GM21737 (cell line): ENCODE results near the gene SHC1.

ENCODE experiments used
- ATAC-seq: cut with Tn5 transposase; IDR thresholded peaks from one replicate; pipeline ENCODE4 v1.9.1; 2021; ENCODE audit warnings: mild to moderate bottlenecking, moderate library complexity; ENCODE audit not compliant: unreplicated experiment

The SHC1 gene

DNA sequence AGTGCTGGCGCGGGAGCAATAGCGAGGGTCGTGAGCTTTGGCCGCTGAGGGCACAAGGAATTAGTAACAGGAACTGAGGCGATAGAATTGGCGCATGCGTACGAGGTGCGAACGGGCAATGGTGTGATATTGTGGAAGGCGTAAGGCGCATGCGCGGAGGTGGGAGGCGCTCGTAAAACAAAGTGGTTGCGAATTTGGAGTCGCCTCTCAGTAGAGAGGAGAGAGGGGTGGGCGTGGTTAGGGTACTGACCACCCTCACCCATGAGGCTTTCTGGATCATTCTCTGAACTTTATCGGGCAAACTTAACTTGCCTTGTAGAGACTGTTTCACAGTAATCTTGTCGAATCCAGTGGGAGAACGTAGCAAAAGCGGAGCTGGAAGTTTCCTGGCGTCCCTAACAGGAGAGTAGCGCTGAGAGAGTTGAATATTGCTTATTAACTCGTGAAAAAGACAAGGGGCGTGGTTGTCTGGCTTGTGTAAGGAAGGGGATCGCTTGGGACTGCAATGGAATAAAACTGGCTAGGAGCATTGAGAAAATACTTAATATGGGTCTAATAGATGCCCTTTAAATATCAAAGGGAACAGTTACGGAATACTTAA, 4.4 kb upstream of the SHC1 start:
- ATAC-seq = peak; percentile 41

DNA sequence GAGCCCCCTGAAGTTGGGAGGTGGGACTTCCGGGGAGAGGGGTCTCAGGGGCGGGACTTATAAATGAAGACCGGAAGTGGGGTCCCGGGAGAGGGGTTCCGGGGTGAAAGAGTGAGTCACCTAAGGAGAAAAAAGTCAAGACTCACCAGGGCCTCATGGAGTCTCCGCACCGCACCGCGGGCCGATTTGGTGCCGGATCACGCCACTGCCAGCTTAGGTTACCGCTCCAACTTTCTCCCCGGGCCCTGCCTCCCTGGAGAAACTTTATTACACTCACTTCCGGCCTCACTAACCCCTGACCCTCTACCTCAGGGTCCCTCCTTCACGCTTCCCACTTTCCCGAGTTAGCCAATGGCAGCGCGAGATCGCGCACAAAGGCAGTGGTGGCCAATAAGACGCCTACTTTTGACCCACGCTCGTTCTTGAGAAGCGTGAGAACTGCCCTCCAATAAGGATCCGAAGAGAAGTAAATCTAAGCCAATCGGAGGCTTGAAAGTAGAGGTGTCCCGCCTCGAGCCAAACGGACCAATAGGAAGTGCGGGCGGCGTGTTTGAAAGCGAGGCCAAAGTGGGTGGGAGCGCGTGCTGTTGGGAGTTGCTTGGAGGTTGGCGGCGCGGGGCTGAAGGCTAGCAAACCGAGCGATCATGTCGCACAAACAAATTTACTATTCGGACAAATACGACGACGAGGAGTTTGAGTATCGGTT, 3.7 kb upstream of the SHC1 start, which contains the start of gene CKS1B:
Gene CKS1B, plus strand, starts transcription at position 580 of the 706 bp plus-strand sequence. Its CDS starts 65 bp downstream, at position 645.
- ATAC-seq = peak; percentile 69

DNA sequence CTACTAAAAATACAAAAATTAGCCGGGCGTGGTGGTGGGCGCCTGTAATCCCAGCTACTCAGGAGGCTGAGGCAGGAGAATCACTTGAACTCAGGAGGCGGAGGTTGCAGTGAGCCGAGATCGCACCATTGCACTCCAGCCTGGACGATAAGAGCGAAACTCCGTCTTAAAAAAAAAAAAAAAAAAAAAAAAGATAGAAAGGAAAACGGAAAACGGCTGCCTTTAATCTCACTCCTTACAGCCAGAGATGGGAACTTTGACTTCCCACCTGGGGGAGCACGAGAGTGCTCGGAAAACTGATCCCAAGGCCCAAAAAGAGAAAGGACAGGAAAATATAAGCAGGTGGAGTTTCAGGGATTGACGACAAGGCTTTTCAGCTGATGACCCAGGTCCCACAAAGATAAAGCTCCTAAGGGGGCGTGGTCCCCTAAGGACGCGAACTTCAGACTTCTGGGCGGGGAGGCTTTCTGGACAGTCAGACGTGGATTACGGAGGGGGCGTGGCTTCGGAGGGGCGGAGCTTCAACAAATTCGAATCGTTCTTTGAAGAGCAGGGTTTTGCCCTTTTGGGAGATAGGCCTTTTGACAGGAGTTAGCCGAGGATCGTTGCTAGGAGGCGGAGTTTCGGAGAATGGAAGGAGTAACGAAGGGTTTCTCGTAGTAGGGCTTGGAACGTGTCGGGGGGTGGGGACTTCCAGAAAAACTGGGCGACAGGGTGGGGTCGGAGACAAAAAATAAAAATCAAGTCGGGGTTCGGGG, 3.0 kb upstream of the SHC1 start:
- peak; percentile 15 for ATAC-seq

DNA sequence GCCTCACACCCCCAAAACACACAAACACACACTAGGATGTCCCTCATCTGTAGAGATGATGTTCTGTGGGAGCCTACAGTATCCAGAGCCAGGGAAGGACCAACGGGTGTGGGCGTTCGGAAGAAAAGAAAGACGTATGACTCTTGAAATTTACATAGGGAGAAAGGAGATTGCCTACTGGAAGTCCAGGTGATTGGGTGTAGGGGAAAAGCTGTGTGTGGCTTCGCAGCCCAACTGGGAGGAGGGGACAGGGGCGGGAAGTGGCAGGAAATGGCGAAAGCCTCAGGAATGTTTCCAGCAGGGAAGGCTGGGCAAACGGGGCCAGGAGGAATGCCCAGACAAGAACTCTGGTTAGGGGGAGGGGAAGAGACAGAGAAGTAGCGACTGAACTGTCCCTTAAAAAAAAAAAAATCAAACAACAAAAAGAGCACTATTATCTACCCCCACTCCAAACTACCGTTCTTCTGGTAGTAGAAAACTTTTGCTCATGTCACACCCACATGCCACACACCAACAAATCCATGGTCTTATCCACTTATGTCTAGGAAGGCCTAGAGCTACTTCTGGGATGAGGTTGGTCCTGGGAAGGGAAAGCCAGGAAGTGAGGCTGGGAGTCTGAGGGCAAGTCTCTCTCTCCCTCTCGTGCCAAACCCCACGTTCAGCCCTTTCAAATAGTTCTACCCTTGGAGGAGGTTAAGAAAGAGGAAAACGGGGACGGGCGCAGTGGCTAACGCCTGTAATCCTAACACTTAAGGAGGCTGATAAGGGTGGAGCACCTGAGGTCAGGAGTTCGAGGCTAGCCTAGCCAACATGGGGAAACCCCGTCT, 2.2 kb upstream of the SHC1 start:
- ATAC-seq = no peak

DNA sequence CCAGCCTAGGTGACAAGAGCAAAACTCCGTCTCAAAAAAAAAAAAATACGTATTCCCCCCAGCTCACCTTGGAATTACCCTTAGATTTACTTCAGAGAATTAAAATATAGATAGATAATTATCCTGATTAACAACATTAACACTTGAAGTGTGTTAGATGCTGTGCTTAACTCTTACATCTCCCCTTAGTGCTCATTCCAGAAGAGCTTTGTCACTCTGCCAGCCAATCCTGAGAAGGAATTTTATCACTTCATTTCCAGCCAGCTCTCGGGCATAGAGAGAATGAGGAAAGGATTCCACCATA, 1.6 kb upstream of the SHC1 start:
- no peak for ATAC-seq

DNA sequence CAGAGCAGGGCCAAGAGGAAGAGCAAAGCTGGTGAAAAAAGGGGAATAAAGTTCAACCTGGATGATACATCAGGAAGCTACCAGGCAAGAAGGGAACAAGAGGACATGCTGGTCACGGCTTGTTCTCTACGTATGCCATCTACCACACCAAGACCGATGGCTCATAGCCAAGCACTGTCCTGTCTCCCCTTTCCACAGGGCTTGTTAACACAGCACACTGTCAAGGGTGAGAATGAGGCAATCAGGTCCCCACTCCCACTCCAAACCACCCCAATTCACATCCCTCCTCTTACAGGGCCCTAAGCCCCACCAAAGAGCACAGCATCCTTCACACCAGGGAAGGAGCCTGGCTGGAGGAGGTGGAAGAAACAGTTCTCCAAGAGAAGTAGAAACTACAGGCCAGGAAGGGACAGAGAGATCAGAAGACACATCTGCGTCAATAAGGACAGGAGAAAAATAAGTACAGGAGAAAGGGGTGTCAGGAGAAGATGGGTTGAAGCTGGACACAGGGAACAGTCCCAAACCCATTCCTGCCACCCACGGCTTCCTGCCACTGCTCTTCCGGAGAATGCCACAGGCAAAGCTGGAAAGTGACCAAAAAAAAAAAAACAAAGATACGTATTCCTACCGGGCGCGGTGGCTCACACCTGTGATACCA, 923 bp upstream of the SHC1 start:
- no peak for ATAC-seq

DNA sequence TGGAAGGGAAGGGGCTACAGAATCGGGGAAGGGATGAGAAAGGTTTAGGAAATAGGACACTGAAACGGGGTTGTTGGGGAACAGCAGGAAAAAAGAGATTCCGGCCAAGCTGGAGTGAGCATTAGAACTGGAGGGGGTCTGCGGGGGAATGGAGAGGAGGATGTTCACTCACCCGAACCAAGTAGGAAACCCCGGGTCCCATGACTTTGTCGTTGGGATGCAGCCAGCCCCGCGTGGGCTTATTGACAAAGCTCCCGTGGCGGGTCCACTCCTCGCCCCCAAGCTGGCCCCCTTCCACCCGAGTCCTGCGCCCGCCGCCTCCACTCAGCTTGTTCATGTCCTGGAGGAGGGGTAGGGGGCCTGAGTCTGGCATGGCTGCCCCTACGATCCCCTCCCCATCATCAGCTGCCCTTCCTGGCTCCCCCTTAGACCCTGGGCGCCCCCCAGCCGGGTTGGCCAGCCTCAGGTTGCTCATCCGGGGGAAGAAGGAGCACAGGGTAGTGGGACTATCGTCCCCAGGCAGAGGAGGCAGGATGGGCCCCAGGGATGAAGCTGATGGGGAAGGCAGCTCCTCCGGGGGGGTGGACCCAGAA, 591 bp downstream of the SHC1 start:
- ATAC-seq = no peak

DNA sequence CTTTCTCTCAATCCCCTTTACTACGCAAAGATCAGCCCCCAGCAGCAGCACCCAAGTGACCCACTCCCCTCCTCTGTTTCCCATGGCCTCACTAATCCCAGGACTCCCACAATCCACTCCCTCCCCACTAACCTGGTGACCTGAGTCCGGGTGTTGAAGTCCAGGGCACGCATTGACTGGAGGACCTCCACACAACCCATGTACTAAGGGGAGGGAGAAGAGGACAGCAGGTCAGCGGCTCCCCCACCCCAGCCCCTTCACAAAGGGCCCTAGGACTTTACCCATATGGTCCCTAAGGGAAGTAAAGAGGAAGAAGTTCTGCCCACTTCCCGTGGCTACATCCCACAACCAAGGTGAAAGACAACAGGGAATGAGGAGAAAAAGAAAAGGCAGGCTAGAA, 1.3 kb downstream of the SHC1 start:
- no peak for ATAC-seq

DNA sequence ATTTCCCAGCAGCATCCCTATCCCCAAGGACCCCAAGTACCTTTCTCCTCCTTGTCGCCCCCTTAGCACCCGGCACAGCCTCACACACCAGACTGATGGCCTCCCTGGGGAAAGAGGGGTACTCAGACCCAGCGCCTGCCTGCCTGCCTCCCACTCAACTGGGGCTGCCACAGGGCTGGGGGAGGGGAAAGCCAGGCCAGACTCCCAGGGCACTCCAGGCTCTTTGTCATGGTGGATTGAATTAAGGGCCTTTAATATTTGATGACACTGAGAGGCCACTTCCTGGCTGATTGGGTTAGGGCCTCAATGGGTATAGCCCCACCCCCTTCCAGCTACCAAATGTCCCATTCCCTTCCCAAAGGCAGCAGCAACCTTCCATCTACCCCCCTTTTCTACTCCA, 1.8 kb downstream of the SHC1 start:
- ATAC-seq = no peak

DNA sequence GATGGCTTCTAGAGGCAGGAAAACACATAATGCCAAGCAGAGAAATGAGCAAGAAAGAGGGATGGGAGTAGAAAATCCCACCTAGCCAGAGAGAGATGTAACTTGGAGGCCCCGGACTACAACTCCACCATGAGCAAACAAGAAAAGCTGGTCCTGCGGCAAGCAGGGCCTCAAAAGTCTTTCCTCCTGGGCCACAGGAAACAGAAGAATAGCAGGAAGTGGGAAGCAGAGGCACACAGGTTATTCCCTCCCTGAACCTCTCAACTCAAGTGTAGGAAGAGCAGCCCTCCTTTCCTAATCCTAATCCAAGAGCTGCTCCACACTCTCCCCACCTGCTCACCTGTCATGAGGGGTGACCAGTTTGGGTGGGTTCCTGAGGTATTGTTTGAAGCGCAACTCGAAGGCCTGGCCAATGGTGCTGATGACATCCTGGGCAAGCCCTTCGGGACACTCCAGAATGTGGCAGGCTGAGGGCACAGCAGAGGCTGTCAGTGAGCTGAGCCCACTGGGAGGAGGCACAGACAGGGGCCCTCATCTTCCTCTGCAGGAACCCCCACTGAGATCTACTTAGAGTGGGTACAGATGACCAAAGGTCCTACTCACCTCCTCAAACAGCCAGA, 3.1 kb downstream of the SHC1 start:
- ATAC-seq = no peak

DNA sequence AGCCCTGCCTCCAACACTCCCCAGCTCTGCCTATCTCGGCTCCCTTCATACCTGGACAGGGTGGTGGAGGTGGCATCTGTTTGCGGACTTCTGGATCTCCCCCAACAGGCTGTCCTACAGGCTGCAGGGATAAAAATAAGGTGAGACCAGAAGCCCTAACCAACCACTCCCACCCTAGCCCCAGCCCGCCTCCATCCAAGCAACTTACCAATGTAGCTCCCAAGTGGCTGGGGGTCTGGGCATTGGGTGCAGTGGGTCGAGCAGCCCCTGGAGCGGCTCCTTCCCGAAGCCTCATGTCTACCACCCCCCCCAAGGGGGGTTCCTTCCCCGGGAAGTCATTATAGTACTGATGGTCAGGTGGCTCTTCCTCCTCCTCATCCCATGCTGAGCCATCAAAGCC, 4.4 kb downstream of the SHC1 start:
- ATAC-seq = no peak

DNA sequence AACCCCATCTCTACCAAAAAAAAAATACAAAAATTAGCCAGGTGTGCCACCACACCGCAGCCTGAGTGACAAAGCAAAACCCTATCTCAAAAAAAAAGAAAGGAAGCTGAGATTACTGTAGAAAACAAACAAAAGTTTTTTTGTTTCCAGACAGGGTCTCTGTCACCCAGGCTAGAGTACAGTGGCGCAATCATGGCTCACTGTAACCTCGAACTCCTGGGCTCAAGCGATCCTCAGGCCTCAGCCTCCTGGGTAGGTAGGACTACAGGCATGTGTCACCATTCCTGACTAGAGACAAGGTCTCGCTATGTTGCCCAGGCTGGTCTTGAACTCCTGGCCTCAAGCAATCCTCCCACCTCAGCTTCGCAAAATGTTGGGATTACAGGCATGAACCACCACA, 6.2 kb downstream of the SHC1 start:
- ATAC-seq = no peak

DNA sequence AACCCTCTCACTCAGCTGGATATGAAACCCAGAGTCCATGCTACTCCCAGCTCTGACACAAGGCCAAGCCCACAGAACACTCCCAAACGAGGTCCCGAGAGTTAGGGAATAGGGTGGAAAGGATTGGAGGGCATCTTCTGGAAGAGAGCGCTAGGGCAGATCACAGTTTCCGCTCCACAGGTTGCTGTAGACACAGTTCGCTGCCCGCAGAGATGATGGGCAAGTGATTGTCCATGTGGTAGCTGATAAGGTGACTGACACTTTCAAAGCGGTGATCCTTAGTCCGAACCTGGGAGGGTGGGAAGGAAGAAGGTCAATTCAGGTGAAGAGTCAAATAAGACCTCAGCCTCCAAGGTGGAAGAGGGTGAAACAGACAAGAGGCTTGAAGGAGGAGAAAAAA, 6.9 kb downstream of the SHC1 start:
- no peak for ATAC-seq

DNA sequence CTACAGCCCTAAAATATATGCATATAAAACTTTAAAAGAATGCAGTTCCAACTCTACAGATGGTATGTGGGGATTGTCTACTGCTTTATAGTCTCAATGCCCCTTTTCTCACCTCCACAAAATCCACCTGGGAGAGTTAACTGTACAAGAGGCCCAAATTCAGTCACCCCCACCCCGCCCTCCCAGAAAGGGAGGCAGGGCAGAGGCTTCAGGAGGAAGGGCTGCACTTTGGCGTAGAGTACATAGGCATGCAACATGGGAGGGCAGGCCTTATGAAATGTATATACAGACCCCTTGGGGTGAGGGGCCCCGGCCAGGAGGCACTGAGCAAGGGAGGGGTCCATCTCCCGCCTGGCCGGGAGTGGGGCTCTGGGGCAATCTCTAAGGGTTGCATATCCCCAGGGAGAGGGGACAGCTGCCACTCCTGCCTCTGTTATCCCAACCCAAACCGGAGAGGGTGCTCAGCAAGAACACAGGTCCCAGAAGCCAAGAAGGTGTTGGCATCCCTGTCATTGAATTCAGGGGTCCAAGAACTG, 7.7 kb downstream of the SHC1 start:
- no peak for ATAC-seq

DNA sequence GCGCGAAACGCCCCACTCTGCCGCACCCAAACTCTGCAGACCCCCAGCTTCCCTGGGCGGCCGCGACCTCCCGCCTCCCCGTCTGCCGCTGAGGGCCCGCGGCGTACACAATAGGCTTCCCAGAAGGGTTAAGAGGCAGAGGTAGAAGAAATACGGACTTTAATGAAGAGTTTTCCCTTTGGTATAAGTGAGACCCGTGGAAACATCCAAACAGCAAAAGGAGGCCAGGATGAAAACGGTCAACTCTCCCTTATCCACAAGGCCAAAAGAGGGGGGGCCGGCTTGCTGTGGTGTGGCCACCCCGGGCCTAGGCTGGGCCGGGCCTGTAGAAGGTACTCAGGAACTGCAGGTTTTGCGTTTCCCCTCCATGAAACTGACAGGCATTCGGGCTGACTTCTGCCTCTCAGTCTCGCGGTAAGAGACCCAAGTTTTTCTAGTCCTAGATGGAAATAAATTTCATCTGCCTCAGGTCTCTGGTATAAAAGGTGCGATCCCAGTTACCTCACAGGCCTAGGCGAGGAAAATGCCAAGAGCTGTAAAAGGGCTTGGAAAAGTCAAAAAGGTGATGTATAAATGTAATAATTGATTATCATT, 8.3 kb downstream of the SHC1 start:
- ATAC-seq = no peak

DNA sequence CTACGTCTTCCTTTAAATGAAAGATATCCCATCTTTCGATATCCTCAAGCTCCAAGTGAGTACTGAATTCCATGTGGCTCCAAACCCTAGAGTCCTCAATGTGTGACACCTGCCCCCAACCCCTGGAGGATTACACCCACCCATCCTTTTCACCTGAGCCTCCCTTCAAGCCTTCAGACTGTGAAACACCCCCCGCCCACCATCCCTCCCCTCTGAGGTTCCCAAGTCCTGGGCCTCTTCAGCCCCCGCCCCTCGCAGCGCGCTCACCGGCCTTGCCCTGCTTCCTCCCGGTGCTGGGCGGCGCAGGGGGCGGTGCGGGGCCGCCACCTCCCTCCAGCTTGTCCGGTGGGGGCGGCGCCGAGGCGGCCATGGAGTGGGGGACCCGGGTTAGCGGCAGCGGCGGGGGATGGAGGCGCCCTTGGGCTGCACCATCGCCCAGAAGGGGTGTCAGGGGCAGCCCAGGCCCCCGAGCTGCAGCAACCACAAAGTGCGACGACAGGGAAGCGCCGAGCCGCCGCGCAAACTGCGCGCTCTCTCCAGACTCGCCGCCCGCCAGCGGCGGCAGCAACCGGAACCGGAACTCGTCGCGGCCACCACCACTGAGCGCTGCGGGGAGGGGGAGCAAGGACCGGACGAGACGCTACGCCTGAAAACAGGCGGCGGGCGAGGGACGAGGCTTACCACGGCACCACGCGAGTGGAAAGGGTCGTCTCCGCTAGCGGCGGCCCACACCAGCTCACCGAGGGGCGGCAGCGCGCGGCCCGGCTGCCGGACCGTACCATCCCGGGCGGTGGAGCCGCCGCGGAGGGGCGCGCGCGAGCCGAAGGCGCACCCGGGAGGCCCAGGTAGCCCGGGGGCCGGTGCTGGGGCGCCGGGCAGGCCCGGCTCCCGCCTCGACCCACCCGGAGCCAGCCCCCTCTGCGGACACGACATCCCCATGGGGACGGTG, 9.1 kb downstream of the SHC1 start, which contains the start of gene PYGO2:
Gene PYGO2, minus strand, starts transcription at position 576 of the 949 bp plus-strand sequence. Its CDS starts 206 bp downstream, at position 370.
- peak; percentile 62 for ATAC-seq

DNA sequence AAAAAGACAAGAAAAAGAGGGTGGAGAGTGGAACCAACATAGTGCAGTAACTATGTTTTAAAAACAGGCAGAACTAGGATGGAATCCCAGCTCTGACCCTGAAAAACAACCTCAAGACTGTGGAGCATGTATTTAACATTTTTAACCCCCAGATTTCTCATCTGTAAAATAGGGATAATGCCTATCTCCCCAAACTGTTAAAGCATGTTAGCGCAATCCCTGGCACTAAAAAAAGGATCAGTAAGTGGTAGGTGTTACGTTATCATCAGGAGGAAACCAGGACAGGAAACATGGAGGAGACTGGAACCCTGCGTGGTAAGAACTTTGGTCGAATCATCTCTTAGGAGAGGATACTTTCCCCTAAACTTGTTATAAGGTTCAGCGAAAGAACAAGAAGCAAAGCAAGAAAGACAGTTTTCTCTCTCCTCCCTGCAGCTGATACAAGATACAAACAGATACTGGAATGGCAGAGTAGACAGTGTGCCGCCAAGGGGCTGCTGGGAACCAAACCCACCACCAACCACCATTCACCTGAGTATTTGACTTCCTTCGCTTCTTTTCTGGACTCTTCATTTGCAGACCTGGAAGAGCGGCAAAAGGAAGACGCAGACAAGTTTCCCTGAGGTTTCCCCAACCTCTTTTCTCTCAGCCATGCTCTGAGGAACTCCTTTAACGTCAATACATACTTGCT, 10.0 kb downstream of the SHC1 start:
- no peak for ATAC-seq

DNA sequence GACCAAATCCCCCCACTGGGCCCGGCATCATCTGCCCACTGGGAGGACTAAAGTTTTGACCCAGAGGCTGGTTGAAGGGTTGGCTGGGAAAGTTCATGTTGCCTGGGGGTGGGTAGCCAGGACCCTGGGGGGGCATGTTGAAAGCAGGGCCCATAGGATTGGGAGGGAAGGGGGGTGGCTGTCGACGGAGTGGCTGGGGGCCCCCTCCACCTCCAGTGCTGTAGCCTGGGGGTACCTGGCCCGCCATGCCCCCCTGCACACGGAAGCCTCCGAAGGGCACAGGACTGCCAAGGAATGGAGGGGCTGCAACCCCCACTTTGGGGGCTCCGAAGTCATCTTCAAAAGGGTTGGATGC, 11.1 kb downstream of the SHC1 start:
- no peak for ATAC-seq
